Ishikawa (cell line): ENCODE results near the gene PLPPR4.

ENCODE experiments used
- CEBPB ChIP-seq: IDR thresholded peaks from 2 replicates; pipeline ENCODE4 v1.6.1; 2012
- CREB1 ChIP-seq: IDR thresholded peaks from 2 replicates; pipeline ENCODE4 v1.6.1; 2012; ENCODE audit warnings: low read depth
- EGR1 ChIP-seq: IDR thresholded peaks from 2 replicates; pipeline ENCODE4 v1.6.1; 2012
- EP300 ChIP-seq: IDR thresholded peaks from 2 replicates; pipeline ENCODE4 v1.6.1; 2012; ENCODE audit warnings: borderline replicate concordance
- FOXM1 ChIP-seq: IDR thresholded peaks from 2 replicates; pipeline ENCODE4 v1.6.1; 2012; ENCODE audit warnings: low read depth, borderline replicate concordance
- NFIC ChIP-seq: IDR thresholded peaks from 2 replicates; pipeline ENCODE4 v1.6.1; 2012
- RAD21 ChIP-seq: IDR thresholded peaks from 2 replicates; pipeline ENCODE4 v1.6.1; 2012; ENCODE audit warnings: low read depth
- TAF1 ChIP-seq: IDR thresholded peaks from 2 replicates; pipeline ENCODE4 v1.6.1; 2012; ENCODE audit warnings: low read depth, mild to moderate bottlenecking
- TEAD4 ChIP-seq: IDR thresholded peaks from 2 replicates; pipeline ENCODE4 v1.6.1; 2012
- YY1 ChIP-seq: IDR thresholded peaks from 2 replicates; pipeline ENCODE4 v1.6.1; 2012; ENCODE audit warnings: low read depth
- ZBTB7A ChIP-seq: IDR thresholded peaks from 2 replicates; pipeline ENCODE4 v1.6.1; 2012; ENCODE audit warnings: low read depth
- TF ChIP-seq, protein P1 (sequence below): IDR thresholded peaks from 2 replicates; pipeline ENCODE4 v1.6.1; 2012
- TF ChIP-seq, protein P2 (sequence below): IDR thresholded peaks from 2 replicates; pipeline ENCODE4 v1.6.1; 2012
- TF ChIP-seq, protein P3 (sequence below): IDR thresholded peaks from 2 replicates; pipeline ENCODE4 v1.6.1; 2012; ENCODE audit warnings: low read depth, mild to moderate bottlenecking

DNA sequence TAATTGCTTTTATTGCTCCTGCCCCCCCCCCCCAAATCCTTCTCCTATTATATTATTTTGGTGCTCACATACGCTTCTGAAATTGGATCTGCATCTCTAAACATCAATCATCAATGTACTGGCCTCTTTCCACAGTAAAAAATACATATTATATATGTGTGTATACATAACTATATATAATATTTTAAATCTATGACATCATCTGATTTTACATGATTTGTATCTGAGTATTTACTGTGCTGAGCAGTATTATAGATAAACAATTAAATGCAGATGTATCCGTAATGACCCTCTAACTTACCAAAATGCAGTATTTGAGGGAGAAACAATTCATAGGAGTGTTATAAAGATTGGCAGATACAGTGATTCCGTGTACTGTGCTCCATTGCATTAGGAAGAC is 832 bp downstream of the PLPPR4 start:
- TF ChIP-seq, protein P1, sequence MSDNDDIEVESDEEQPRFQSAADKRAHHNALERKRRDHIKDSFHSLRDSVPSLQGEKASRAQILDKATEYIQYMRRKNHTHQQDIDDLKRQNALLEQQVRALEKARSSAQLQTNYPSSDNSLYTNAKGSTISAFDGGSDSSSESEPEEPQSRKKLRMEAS, result no peak
- TF ChIP-seq NFIC (no peak), RAD21 (no peak), TAF1 (no peak), ZBTB7A (no peak), CREB1 (no peak), EP300 (no peak), CEBPB (no peak), YY1 (no peak), TEAD4 (no peak), EGR1 (no peak), FOXM1 (no peak)
- TF ChIP-seq, protein P2, sequence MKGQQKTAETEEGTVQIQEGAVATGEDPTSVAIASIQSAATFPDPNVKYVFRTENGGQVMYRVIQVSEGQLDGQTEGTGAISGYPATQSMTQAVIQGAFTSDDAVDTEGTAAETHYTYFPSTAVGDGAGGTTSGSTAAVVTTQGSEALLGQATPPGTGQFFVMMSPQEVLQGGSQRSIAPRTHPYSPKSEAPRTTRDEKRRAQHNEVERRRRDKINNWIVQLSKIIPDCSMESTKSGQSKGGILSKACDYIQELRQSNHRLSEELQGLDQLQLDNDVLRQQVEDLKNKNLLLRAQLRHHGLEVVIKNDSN, result no peak
- TF ChIP-seq, protein P3, sequence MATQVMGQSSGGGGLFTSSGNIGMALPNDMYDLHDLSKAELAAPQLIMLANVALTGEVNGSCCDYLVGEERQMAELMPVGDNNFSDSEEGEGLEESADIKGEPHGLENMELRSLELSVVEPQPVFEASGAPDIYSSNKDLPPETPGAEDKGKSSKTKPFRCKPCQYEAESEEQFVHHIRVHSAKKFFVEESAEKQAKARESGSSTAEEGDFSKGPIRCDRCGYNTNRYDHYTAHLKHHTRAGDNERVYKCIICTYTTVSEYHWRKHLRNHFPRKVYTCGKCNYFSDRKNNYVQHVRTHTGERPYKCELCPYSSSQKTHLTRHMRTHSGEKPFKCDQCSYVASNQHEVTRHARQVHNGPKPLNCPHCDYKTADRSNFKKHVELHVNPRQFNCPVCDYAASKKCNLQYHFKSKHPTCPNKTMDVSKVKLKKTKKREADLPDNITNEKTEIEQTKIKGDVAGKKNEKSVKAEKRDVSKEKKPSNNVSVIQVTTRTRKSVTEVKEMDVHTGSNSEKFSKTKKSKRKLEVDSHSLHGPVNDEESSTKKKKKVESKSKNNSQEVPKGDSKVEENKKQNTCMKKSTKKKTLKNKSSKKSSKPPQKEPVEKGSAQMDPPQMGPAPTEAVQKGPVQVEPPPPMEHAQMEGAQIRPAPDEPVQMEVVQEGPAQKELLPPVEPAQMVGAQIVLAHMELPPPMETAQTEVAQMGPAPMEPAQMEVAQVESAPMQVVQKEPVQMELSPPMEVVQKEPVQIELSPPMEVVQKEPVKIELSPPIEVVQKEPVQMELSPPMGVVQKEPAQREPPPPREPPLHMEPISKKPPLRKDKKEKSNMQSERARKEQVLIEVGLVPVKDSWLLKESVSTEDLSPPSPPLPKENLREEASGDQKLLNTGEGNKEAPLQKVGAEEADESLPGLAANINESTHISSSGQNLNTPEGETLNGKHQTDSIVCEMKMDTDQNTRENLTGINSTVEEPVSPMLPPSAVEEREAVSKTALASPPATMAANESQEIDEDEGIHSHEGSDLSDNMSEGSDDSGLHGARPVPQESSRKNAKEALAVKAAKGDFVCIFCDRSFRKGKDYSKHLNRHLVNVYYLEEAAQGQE, result no peak
